ENCODE results near the gene IL13. TPM values are rescaled to one million over a fixed set of nuclear protein-coding genes. Genes with fewer than 3 reads are reported as not detected.
A peak's percentile ranks its signal among the peaks of the same experiment; 100 is the strongest.

IL13 gene
- total and polyA plus RNA-seq, 10 of the 15 experiments (the other 5 are each of a cell fraction or from before 2014, with no cell fraction given), result 0.06 to 0.40 (median 0.11) TPM; not detected in 6

DNA sequence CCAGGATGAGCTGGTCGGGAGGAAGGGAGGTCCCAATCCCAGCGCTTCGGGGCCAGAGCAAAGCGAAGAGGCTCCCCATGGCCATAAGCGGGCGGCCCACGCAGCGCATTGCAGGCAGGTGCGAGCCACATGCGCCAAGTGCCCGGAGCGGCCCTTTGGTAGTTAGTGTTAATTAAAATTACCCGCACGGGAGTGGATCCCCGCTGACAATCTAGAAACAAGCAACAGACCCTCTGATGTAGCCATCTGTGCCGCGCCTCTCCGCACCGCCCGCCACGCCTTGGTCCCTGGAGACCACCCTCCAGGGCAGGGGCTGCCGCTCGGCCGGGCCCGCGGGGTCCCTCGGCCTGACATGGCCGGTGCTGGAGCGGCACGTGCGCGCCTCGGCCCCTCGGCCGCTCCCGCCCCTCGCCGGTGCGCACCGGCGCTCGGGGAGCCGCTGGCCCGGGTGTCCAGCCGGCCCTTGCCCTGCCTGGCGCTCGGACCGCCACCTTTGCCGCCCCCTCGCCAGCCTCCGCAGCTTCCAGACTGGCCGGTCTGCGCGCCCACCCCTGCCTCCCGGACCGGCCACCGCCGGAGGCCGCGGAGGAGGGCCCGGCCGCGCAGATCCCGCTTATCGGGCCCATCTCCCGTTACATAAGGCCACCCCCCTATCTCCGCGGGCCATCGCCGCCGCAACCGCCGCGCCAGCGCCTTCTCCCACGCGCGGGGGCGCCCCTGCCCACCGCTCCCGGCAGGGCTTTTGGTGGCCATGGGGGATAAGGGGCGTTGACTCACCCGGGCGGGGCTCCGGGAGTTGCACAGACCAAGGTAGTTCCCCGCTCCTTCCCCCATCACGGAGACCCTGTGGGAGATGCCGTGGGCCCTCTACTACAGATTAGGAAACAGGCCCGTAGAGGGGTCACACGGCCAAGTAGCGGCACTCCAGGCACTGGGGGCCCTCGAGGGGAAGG is 1.9 kb upstream of the IL13 start (continued):
- no peak for TF ChIP-seq ETV6 (conservative IDR thresholded peaks at IDR 0.05 in 1 of 2, IDR thresholded peaks at IDR 0.05 in 1 of 2; ENCODE audit: borderline replicate concordance in 1 of 2, low read depth in 1 of 2)
- peak in 1 of 2 experiments; percentile 64; a peak in 2 of 3 replicates for TF ChIP-seq EGR1 (IDR thresholded peaks at IDR 0.05; ENCODE audit: borderline replicate concordance in 1 of 2, low read depth in 2 of 2, low read length in 2 of 2)
- no peak for TF ChIP-seq ASH2L (IDR thresholded peaks at IDR 0.05; ENCODE audit: borderline replicate concordance, low read depth)
- TF ChIP-seq CREB1 (IDR thresholded peaks at IDR 0.05; ENCODE audit: low read depth), result no peak
- TF ChIP-seq SIX5 (IDR thresholded peaks at IDR 0.05; ENCODE audit: low read depth, low read length, severe bottlenecking), result no peak
- no peak for TF ChIP-seq MEF2A (IDR thresholded peaks at IDR 0.05; ENCODE audit: insufficient read depth, low read depth, low read length)
- TF ChIP-seq ZZZ3 (IDR thresholded peaks at IDR 0.05; ENCODE audit: control insufficient read depth, insufficient read length, low read depth), result no peak
- TF ChIP-seq, protein P1, sequence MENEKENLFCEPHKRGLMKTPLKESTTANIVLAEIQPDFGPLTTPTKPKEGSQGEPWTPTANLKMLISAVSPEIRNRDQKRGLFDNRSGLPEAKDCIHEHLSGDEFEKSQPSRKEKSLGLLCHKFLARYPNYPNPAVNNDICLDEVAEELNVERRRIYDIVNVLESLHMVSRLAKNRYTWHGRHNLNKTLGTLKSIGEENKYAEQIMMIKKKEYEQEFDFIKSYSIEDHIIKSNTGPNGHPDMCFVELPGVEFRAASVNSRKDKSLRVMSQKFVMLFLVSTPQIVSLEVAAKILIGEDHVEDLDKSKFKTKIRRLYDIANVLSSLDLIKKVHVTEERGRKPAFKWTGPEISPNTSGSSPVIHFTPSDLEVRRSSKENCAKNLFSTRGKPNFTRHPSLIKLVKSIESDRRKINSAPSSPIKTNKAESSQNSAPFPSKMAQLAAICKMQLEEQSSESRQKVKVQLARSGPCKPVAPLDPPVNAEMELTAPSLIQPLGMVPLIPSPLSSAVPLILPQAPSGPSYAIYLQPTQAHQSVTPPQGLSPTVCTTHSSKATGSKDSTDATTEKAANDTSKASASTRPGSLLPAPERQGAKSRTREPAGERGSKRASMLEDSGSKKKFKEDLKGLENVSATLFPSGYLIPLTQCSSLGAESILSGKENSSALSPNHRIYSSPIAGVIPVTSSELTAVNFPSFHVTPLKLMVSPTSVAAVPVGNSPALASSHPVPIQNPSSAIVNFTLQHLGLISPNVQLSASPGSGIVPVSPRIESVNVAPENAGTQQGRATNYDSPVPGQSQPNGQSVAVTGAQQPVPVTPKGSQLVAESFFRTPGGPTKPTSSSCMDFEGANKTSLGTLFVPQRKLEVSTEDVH (IDR thresholded peaks at IDR 0.05; ENCODE audit: low read depth, partially characterized antibody), result no peak
- no peak for TF ChIP-seq MEF2B (IDR thresholded peaks at IDR 0.05; ENCODE audit: partially characterized antibody, poor library complexity, severe bottlenecking)
- TF ChIP-seq RUNX3 (IDR thresholded peaks at IDR 0.05; ENCODE audit: low read length), result no peak
- TF ChIP-seq, protein P2, sequence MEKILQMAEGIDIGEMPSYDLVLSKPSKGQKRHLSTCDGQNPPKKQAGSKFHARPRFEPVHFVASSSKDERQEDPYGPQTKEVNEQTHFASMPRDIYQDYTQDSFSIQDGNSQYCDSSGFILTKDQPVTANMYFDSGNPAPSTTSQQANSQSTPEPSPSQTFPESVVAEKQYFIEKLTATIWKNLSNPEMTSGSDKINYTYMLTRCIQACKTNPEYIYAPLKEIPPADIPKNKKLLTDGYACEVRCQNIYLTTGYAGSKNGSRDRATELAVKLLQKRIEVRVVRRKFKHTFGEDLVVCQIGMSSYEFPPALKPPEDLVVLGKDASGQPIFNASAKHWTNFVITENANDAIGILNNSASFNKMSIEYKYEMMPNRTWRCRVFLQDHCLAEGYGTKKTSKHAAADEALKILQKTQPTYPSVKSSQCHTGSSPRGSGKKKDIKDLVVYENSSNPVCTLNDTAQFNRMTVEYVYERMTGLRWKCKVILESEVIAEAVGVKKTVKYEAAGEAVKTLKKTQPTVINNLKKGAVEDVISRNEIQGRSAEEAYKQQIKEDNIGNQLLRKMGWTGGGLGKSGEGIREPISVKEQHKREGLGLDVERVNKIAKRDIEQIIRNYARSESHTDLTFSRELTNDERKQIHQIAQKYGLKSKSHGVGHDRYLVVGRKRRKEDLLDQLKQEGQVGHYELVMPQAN (conservative IDR thresholded peaks at IDR 0.05), result no peak
- TF ChIP-seq RAD21 (IDR thresholded peaks at IDR 0.05; ENCODE audit: insufficient read depth, low read depth, low read length), result peak; percentile 46
- TF ChIP-seq BCL11A (IDR thresholded peaks at IDR 0.05; ENCODE audit: low read depth, low read length), result no peak
- TF ChIP-seq, protein P3, sequence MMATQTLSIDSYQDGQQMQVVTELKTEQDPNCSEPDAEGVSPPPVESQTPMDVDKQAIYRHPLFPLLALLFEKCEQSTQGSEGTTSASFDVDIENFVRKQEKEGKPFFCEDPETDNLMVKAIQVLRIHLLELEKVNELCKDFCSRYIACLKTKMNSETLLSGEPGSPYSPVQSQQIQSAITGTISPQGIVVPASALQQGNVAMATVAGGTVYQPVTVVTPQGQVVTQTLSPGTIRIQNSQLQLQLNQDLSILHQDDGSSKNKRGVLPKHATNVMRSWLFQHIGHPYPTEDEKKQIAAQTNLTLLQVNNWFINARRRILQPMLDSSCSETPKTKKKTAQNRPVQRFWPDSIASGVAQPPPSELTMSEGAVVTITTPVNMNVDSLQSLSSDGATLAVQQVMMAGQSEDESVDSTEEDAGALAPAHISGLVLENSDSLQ (IDR thresholded peaks at IDR 0.05), result no peak
- no peak for TF ChIP-seq JUND (IDR thresholded peaks at IDR 0.05; ENCODE audit: low read depth, low read length)
- TF ChIP-seq, protein P4, sequence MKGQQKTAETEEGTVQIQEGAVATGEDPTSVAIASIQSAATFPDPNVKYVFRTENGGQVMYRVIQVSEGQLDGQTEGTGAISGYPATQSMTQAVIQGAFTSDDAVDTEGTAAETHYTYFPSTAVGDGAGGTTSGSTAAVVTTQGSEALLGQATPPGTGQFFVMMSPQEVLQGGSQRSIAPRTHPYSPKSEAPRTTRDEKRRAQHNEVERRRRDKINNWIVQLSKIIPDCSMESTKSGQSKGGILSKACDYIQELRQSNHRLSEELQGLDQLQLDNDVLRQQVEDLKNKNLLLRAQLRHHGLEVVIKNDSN (IDR thresholded peaks at IDR 0.05; ENCODE audit: borderline replicate concordance, extremely low read length, insufficient read depth, low read depth, low read length), result no peak
- no peak for TF ChIP-seq ZNF207 (IDR thresholded peaks at IDR 0.05; ENCODE audit: borderline replicate concordance)
- no peak for TF ChIP-seq CHD2 (IDR thresholded peaks at IDR 0.05; ENCODE audit: borderline replicate concordance, low read depth, low read length)
- no peak for TF ChIP-seq POU2F2 (IDR thresholded peaks at IDR 0.05; ENCODE audit: borderline replicate concordance, low read depth, low read length)
- TF ChIP-seq CREM (IDR thresholded peaks at IDR 0.05; ENCODE audit: low read depth), result no peak
- TF ChIP-seq WRNIP1 (IDR thresholded peaks at IDR 0.05; ENCODE audit: borderline replicate concordance, low read depth, low read length), result no peak

Data from GM12878 (cell line).